NCI-H2171 treated with DMSO at 0.1 percent for 48 hours (cell line): ENCODE data around the gene USP54.
"Not testable (repeated sequence)": the region's sequence is repeated elsewhere in the genome, so short reads cannot be mapped to it uniquely, and the experiment has no call there.

Experiments
- DNase-seq: peaks from one replicate; lab custom pipeline; 2025; lab: John Stamatoyannopoulos, UW

Gene USP54

DNA sequence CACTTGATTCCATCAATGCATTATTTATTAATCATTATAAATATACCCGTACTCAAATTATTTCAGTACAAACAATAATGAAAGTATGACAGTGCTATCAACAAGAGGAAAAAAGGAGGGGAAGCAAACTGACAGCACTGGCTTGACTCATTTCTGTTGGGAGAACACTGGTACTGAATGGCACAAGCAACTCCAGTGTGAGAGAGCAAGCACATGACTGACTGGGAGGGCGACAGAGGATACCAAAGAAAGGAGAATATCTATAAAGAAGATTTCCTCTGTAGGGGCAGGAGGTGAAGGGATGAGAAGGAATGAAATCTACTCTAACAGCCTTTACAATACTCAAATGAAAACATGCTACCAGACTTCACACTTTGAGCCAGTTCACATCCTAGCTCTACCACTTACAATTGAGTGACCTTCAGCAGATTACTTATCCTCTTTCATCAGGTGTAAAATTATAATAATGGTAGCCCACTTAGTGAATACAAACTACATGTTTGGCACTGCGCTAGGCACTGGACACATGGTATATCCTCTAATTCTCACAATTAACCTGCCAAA is 1.5 kb downstream of the USP54 start:
- no peak for DNase-seq

DNA sequence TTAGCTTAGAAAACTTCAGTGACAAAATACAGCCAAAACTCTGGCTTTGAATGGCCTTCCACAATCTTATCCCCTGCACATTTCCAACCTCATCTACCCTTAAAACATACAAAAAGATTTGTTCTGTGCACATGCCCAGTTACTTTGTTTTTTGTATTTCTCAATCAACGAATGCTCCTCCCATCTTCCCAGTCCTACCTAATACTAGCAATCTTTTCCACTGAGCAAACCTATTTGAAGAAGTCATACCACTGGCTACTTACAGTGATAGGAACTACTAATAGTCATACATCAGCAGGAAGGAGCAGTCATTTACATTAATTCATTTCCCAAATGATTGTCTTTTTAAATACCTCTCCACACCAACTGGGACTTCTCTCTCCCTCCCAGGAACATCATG is 2.5 kb downstream of the USP54 start:
- DNase-seq: no peak

DNA sequence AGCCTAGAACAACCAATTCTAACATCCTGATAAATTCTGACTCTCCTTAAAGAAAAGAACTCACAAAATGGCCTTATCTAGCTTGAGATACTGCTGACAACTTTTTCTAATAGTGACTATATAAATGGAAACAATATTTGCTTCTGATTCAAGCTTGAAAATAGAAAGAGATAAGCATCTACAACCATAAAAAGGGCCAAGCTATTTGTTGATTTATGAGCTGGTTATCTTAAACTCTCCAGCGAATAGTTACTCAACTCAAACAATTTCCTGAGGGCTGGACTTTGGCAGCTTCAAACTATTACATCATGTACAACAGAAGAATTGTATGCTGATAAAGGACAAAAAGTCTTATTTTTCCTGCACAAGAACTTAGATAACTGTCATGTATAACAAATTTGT is 4.6 kb downstream of the USP54 start:
- DNase-seq: no peak

DNA sequence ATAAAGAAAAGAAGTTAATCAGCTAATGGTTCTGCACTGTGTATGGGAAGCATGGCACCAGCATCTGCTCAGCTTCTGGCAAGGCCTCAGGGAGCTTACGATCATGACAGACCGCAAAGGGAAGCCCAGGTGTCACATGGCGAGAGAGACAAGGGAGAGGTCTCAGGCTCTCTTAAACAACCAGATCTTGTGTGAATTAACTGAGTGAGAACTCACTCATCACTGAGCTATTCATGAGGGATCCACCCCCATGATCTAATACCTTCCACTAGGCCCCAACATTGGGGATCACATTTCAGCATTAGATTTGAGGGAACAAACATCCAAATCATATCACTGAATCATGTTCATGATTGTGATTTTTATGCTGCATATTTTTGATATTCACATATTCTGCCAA is 5.8 kb downstream of the USP54 start:
- DNase-seq: no peak

DNA sequence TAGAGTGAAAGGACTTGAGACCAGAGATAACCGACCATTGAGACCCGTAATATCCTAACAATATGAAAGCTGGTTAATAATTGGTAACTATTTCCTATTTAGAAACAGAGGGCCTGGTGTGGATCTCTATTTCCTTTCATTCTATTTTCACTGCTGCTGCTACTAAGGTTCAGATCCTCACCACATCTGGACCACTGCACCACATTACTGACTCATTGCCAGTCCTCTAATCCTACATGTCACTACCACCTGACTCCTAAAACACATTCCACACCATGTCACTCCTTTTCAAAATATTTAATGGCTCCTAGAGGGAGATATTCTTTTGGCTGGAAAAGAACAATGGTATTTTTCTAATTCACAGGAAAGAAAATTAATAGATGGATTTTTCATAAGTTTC is 6.4 kb downstream of the USP54 start:
- DNase-seq: no peak

DNA sequence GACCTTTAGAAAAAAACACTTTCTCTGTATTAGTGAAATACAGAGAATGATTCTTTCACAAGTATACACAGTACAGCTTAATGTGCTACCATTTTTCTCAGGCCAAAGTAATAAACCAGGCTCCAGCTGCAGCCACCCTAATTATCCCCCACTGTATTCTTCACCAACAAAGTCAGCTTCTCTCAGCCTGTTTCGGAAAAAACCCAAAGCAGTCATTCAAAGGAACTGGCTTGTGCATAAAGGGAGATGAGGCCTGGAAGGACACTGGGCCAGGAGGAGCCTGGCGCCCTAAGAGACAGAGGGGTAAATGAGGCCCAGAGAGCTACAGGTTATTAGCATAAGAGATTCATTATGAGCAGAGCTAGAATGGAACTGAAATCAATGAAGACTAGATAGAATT is 9.2 kb downstream of the USP54 start:
- no peak for DNase-seq

DNA sequence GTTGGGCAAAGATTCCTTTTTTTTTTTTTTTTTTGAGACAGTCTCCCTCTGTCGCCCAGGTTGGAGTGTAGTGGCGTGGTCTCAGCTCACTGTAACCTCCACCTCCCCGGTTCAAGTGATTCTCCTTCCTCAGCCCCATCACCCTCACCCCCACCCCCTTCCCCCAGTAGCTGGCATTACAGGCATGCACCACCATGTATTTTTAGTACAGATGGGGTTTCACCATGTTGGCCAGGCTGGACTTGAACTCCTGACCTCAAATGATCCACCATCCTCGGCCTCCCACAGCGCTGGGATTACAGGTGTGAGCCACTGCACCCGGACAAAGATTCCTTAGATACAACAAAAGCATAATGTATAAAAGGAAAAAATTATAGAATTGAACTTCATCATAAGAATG is 12.2 kb downstream of the USP54 start:
- not testable (repeated sequence) for DNase-seq

DNA sequence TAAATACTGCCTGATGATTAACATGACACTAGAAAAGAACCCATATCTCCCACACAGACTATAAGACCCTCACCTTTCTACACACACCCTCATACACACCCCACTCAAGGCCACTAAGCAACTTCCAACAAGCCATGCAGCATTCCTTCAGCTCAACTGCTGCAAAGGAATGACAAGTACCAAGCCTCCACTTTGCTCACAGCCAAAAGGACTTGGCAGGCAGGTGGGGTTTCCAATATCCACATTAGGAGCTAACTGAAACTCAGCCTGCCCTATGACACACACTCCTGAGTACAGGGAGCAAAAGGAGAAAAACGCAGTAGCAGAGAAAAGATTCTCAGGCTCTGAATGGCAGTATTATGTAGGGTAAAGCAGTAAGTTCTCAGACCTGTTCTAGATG is 13.4 kb downstream of the USP54 start:
- DNase-seq: no peak

DNA sequence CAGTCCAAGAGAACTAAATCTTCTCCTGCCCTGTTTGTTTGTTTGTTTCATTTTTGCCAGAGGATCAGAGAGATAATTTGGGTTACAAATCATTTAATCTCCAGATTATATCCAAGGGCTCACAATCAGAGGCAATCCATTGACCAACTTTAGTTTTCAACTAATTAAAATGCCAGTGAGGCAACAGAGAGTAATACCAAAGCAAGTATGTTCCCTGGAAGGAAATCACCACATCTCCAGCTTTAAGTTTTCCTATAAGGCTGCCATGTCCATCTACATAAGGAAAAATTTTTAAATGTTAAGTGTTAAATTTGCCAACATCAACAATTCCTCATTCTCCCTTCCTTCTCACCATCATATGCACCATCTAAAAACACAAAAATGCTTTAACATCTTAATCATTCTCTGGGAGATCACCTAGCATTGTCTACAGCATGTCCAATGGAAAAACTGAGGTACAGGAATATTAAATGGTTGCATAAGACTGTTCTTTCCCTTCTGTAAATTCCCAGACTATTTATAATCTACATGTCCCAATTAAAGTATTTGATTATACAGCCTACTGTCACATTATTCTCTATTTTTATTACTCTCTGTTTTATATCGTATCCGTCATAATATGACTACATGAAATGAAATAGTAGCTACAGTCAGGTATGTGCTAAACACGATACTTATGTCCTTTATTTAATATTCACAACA is 14.1 kb downstream of the USP54 start:
- DNase-seq: no peak

DNA sequence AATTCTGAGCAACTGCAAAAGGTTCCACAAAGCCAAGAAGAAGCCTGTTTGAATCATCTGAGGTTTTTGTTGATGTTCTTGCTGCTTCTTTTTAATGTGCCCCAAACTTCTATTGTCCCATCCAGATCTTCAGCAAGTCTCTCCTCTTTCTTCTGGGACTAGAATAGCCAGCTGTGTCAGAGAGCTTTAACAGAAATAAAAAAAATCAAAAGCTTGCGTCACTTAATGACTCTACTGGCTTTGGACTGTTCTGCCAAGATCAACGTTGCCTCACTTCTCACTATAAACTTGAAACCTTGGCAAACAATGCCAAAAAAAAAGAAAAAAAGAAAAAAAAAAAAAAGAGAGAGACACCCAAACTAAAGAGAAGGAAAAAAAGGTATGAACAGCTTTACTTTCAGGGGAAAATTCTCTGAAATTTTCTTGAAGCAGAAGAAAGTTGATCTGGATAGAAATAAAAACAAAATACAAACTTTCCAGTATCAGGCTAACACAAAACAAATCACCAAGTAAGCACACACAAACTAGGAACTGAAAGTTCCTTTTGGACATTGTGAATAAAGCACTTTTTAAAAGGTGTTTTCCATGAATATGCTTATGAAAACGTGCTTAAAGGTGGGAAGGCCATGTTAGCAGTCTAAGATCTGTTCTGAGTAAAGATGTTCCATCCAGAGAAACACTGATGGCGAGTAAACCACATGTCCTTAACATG is 14.8 kb downstream of the USP54 start:
- no peak for DNase-seq

DNA sequence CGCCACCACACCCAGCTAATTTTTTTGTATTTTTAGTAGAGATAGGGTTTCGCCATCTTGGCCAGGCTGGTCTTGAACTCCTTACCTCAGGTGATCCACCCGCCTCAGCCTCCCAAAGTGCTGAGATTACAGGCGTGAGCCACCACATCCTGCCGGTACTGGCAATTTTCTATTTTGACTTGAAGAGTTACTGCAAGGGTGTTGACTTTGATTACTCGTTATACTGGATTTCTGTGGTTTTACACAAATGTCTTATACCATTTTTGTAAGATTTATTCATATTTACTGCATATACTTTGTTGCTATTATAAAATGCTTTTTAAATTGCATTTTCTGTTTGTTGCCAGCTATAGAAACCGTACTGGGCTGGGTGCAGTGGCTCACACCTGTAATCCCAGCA is 24.1 kb downstream of the USP54 start:
- not testable (repeated sequence) for DNase-seq

DNA sequence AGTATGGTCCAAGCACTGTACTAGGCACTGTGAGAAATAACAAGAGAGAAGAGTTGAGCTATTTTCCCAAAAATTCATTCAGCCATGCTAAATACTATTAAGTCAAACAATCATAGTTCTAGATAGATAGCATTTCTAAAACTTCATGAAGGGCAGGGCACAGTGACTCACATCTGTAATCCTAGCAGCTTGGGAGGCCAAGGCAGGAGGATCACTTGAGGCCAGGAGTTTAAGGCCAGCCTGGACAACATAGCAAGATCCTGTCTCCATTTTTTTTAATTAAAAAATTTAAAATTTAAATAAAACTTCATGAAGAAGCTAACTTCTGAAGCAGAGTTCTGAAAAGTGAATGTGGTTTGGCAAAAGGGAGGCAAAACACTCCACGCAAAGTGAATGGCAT is 29.9 kb downstream of the USP54 start:
- DNase-seq: no peak

DNA sequence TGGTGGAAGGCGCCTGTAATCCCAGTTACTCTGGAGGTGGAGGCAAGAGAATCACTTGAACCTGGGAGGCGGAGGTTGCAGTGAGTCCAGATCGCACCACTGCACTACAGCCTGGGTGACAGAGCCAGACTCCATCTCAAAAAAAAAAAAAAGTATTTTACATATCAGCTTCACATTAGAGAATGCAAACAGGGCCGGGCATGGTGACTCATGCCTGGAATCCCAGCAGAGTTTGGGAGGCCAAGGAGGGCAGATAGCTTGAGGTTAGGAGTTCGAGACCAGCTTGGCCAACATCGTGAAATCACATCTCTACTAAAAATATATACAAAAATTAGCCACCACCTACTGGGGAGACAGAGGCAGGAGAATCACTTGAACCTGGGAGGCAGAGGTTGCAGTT is 31.6 kb downstream of the USP54 start:
- DNase-seq: no peak

DNA sequence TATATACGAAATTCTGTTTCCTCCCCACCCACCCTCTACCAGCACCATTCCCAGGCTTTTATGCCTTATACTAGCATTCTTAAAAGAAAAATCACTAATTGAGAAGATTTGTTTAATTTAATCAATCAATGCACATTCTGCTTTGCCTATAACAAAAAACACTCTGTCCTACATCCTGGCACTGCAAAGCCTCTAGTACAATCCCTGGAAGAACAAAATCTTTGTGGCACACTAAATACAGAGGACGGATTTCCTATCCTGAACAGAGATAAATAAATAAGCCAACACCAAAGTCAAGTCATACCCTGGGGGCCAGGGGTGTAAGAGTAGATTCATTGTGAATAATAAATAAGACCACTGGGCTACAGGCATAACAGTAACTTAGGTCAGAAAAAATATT is 34.3 kb downstream of the USP54 start:
- no peak for DNase-seq

DNA sequence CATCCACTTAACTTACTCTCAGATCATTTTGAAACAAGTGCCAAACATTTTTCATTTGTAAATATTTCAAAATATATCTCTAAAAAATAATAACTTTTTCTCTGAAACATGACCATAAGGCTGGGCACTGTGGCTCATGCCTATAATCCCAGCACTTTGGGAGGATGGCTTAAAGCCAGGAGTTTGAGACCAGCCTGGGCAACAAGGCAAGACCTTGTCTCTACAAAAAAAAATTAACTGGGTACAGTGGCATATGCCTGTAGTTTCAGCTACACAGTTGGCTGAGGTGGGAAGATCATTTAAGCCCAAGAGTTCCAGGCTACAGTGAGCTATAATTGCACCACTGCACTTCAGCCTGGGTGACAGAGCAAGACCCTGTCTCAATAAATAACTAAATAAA is 36.4 kb downstream of the USP54 start:
- DNase-seq: no peak

DNA sequence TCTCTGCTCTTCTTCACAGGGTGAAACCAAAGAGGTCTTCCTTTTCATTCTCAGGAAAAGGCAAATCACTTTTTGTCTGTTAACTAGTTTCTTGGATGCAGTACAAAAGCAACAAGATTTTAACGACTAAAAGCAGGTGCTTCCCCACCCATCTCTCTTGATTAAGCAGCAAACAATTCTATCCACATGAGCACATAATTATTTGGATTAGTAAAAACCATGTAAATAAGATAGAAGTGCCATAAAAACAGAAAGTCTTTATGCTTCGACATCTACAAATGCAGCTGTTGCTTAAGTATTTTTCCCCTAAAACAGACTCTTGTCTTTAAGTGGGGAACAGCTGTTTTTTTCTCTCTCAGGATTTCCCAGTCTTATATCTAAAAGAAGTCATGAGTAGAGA is 37.4 kb downstream of the USP54 start:
- no peak for DNase-seq

DNA sequence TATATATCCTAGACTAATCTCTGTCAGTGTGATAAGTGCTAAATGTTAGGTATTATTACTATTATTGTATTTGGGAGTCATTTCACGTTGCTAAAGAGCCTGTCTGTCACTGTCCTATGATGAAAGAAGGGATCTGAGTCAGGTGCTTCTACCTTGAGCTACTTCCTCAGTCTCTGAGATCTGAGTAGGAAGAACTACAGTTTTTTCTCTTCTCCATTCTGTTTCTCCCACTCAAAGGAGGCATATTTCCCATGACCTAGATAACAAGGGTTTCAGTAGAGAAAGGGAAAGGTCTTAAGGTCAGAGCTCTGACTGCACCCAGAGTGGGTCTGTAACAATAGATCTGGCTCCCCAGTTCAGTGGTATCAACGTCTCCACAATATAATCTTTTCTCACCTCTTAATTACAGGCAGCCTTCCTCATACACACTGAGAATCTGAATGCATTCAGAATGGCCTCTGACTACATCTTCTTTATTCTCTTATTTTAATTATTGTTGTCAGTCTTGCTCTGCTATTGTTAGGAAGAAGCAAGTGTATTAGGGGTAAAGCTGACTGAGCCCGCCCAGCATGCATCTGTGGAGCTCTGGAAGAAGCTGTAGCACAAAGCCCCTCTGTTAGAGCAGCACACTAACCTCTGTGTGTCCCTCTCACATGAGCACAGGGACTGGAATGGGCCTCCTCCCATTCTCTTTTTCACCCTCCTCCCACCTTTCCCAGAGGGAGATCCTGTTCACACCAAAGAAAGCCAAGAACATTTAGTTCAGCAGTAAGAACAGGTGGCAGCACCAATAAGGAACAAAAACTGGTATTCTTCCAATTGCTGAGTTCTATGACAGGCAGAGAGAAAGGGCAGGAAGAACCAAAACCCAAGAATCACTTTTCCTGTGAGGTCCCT is 38.1 kb downstream of the USP54 start:
- no peak for DNase-seq

DNA sequence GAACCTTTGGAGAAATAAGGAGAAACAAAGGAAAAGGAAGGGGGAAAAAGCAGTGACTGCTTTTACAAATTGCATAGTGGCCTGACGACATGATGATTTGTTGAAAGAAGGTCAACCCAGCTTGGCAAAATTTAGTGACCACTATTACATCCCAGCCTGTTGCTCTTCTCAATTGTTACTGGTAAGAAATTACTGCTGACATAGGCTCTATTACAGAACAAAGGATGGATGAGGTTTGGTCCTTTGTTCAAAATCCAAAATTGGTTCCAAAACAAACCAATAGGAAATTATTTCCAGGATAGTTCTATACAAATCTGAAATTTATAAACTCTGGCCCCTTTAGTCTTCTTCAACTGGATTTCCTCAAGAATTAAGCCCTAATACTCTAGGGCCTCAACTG is 39.6 kb downstream of the USP54 start:
- no peak for DNase-seq

DNA sequence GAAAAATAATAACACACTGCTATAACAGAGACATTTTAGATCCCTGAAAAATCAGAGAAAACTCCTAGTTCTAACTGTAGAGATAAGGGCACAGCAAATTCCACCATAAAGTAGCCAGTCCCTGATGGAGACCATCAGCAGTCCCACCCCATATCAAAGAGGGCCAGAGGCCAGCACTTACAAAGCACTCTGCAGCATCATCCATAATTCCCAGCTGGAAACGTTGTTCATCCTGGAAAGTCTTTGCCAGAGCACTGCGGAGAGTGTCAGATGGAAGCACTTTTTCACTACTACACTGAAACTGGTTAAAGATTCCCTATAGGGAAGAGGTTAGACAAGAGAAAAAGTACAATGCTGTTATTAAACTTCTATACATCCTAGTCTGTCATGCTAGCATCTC is 45.8 kb downstream of the USP54 start:
- no peak for DNase-seq

DNA sequence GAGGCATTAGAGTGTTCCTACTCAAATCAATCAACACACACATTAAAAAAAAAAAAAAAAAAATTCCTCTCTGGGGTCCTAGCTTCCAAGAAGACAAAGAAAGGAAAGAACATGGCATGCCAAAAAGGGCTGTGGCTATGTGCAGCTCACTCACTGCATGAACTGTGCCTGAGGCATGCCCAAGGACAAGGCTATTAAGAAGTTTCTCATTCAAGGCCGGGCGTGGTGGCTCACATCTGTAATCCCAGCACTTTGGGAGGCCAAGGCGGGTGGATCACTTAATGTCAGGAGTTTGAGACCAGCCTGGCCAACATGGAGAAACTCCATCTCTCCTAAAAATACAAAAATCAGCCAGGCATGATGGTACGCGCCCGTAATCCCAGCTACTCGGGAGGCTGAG is 53.4 kb downstream of the USP54 start:
- DNase-seq: no peak

DNA sequence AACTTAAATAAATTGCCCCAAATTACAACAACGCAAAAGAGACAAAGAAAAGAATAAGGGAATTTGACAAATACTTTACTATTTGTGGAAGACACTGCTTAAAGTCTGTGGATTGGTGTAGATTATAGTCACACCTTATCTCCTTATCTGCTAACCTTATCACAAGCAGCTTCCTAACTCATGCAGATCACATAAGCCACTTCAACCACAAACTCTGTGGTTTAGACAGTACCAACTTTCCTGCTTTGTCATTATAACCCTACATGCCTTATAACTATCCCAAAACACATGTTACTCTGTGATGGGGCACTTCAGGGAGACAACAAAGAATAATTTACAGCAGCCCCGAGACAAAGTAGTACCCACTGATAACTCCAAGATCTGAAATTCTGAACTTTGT is 53.9 kb downstream of the USP54 start:
- no peak for DNase-seq

DNA sequence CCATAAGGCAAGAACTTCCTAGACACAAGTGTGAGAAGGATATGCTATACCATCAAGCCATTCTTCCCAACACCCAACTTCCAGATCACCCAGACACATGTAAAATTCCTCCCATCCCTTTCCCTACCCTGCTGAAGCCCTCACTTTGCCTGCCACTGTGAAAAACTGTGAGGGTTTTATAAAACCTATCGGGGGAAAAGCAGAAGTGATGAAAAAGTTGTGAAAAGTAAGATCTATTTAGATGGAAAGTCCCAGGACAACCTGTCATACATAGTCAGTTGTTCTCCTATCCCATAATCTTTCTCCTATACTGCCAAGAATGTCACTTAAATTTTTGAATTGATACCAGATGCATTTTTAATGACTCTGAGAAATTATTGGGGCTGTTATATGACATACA is 56.3 kb downstream of the USP54 start:
- no peak for DNase-seq
